ENCODE data around the gene CELF2.

CELF2 gene

GRCh38 chr10:11153766-11154165, 136.1 kb downstream of the CELF2 start:
- TF ChIP-seq CTCF (IDR thresholded peaks at IDR 0.05; ENCODE audit: insufficient read depth, low read depth, low read length, missing control alignments) = no peak
- H3K4me3 ChIP-seq (ENCODE audit: low read length) = no peak overlapping the region
- no peak for DNase-seq (ENCODE audit: low read depth)

- no peak overlapping the region for H3K4me3 ChIP-seq (ENCODE audit: low read length)
- no peak for TF ChIP-seq CTCF (IDR thresholded peaks at IDR 0.05; ENCODE audit: insufficient read depth, low read depth, low read length, missing control alignments)
- DNase-seq (ENCODE audit: low read depth) = no peak
Measured at GRCh38 chr10:11154333-11154732, 136.7 kb downstream of the CELF2 start.

GRCh38 chr10:11154849-11155498, 137.3 kb downstream of the CELF2 start:
- no peak overlapping the region for H3K4me3 ChIP-seq (ENCODE audit: low read length)
- no peak for TF ChIP-seq CTCF (IDR thresholded peaks at IDR 0.05; ENCODE audit: insufficient read depth, low read depth, low read length, missing control alignments)
- DNase-seq (ENCODE audit: low read depth) = peak; percentile 44

- H3K4me3 ChIP-seq (ENCODE audit: low read length) = no peak overlapping the region
- DNase-seq (ENCODE audit: low read depth) = no peak
- TF ChIP-seq CTCF (IDR thresholded peaks at IDR 0.05; ENCODE audit: insufficient read depth, low read depth, low read length, missing control alignments) = no peak
Measured at GRCh38 chr10:11156480-11156879, 138.8 kb downstream of the CELF2 start.

- no peak for TF ChIP-seq CTCF (IDR thresholded peaks at IDR 0.05; ENCODE audit: insufficient read depth, low read depth, low read length, missing control alignments)
- H3K4me3 ChIP-seq (ENCODE audit: low read length) = no peak overlapping the region
- no peak for DNase-seq (ENCODE audit: low read depth)
Measured at GRCh38 chr10:11157292-11158076, 139.8 kb downstream of the CELF2 start.

GRCh38 chr10:11158080-11158479, 140.4 kb downstream of the CELF2 start:
- no peak for DNase-seq (ENCODE audit: low read depth)
- no peak for TF ChIP-seq CTCF (IDR thresholded peaks at IDR 0.05; ENCODE audit: insufficient read depth, low read depth, low read length, missing control alignments)

More at GRCh38 chr10:11158080-11158479, 140.4 kb downstream of the CELF2 start:
- no peak overlapping the region for H3K4me3 ChIP-seq (ENCODE audit: low read length)

All from epithelial cell of esophagus (primary cell).